ENCODE results near the gene GTF3C4.

GTF3C4 gene

DNA sequence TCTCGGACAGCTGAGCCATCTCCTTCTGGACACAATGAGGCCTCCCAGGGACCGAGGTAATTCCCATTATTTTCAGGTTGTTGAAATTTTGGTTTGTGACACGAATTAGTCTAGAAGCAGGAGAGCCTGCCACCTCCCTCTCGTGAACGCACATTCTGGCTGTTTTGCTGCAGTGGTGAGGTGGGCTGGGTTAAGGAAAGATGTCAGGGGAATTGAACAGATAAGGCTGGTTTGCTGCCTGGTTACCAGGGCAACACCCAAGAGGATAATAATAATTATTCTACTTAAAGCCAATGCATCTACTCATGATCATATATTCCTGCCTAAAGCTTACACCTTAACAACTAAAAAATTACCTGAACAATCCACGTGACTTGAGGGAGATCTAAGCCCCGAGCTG, 38.6 kb upstream of the GTF3C4 start:
- Histone ChIP-seq H3K27ac (ENCODE audit: insufficient read depth, low read depth, low read length, poor library complexity, severe bottlenecking) (no peak overlapping the region), H3K9me3 (ENCODE audit: control insufficient read depth, low read length) (no peaks in the 10 kb centered on the region), H3K4me3 (ENCODE audit: insufficient read depth, low read depth, low read length) (no peak overlapping the region), H3K27me3 (ENCODE audit: control insufficient read depth, insufficient read depth, low read length, poor library complexity, severe bottlenecking) (no peaks in the 10 kb centered on the region), H3K4me1 (ENCODE audit: control insufficient read depth, insufficient read depth, low read length) (no peaks in the 10 kb centered on the region), H3K36me3 (ENCODE audit: control insufficient read depth, insufficient read depth, low read length) (peaks cover 18% of the 10 kb centered on the region)
- 92 to 94% methylated on average over 7 of the region's 7 CpGs for WGBS, 2 experiments

- Histone ChIP-seq H3K27me3 (ENCODE audit: control insufficient read depth, insufficient read depth, low read length, poor library complexity, severe bottlenecking) (no peaks in the 10 kb centered on the region), H3K4me3 (ENCODE audit: insufficient read depth, low read depth, low read length) (no peak overlapping the region), H3K36me3 (ENCODE audit: control insufficient read depth, insufficient read depth, low read length) (peaks cover 16% of the 10 kb centered on the region), H3K9me3 (ENCODE audit: control insufficient read depth, low read length) (no peaks in the 10 kb centered on the region), H3K27ac (ENCODE audit: insufficient read depth, low read depth, low read length, poor library complexity, severe bottlenecking) (no peak overlapping the region), H3K4me1 (ENCODE audit: control insufficient read depth, insufficient read depth, low read length) (no peaks in the 10 kb centered on the region)
- WGBS, 2 experiments, result 92 to 96% methylated on average over 5 to 7 of the region's 7 CpGs
Observed at GRCh38 chr9:132632413-132633129, 37.7 kb upstream of the GTF3C4 start.

GRCh38 chr9:132634327-132634726, 35.9 kb upstream of the GTF3C4 start:
- Histone ChIP-seq H3K36me3 (ENCODE audit: control insufficient read depth, insufficient read depth, low read length) (peaks cover 13% of the 10 kb centered on the region), H3K4me1 (ENCODE audit: control insufficient read depth, insufficient read depth, low read length) (no peaks in the 10 kb centered on the region), H3K4me3 (ENCODE audit: insufficient read depth, low read depth, low read length) (no peak overlapping the region), H3K9me3 (ENCODE audit: control insufficient read depth, low read length) (no peaks in the 10 kb centered on the region), H3K27me3 (ENCODE audit: control insufficient read depth, insufficient read depth, low read length, poor library complexity, severe bottlenecking) (no peaks in the 10 kb centered on the region), H3K27ac (ENCODE audit: insufficient read depth, low read depth, low read length, poor library complexity, severe bottlenecking) (no peak overlapping the region)
- 94 to 96% methylated on average over 3 of the region's 3 CpGs for WGBS, 2 experiments

GRCh38 chr9:132637351-132637750, 32.9 kb upstream of the GTF3C4 start:
- no peaks in the 10 kb centered on the region for H3K27me3 ChIP-seq (ENCODE audit: control insufficient read depth, insufficient read depth, low read length, poor library complexity, severe bottlenecking)
- H3K36me3 ChIP-seq (ENCODE audit: control insufficient read depth, insufficient read depth, low read length), result peaks cover 5% of the 10 kb centered on the region
- H3K9me3 ChIP-seq (ENCODE audit: control insufficient read depth, low read length), result no peaks in the 10 kb centered on the region
- H3K4me3 ChIP-seq (ENCODE audit: insufficient read depth, low read depth, low read length), result no peak overlapping the region
- no peaks in the 10 kb centered on the region for H3K4me1 ChIP-seq (ENCODE audit: control insufficient read depth, insufficient read depth, low read length)
- H3K27ac ChIP-seq (ENCODE audit: insufficient read depth, low read depth, low read length, poor library complexity, severe bottlenecking), result no peak overlapping the region
- 94 to 95% methylated on average over 12 of the region's 12 CpGs for WGBS, 2 experiments

GRCh38 chr9:132637801-132638200, 32.5 kb upstream of the GTF3C4 start:
- Histone ChIP-seq H3K4me3 (ENCODE audit: insufficient read depth, low read depth, low read length) (no peak overlapping the region), H3K36me3 (ENCODE audit: control insufficient read depth, insufficient read depth, low read length) (peaks cover 5% of the 10 kb centered on the region), H3K27ac (ENCODE audit: insufficient read depth, low read depth, low read length, poor library complexity, severe bottlenecking) (no peak overlapping the region), H3K27me3 (ENCODE audit: control insufficient read depth, insufficient read depth, low read length, poor library complexity, severe bottlenecking) (no peaks in the 10 kb centered on the region), H3K9me3 (ENCODE audit: control insufficient read depth, low read length) (no peaks in the 10 kb centered on the region), H3K4me1 (ENCODE audit: control insufficient read depth, insufficient read depth, low read length) (no peaks in the 10 kb centered on the region)
- WGBS, 2 experiments, result 94 to 96% methylated on average over 12 of the region's 12 CpGs

GRCh38 chr9:132638240-132638639, 32.0 kb upstream of the GTF3C4 start:
- peaks cover 7% of the 10 kb centered on the region for H3K36me3 ChIP-seq (ENCODE audit: control insufficient read depth, insufficient read depth, low read length)

GRCh38 chr9:132639322-132639721, 30.9 kb upstream of the GTF3C4 start:
- no peak overlapping the region for H3K4me3 ChIP-seq (ENCODE audit: insufficient read depth, low read depth, low read length)
- H3K27me3 ChIP-seq (ENCODE audit: control insufficient read depth, insufficient read depth, low read length, poor library complexity, severe bottlenecking), result no peaks in the 10 kb centered on the region
- no peak overlapping the region for H3K27ac ChIP-seq (ENCODE audit: insufficient read depth, low read depth, low read length, poor library complexity, severe bottlenecking)
- H3K9me3 ChIP-seq (ENCODE audit: control insufficient read depth, low read length), result no peaks in the 10 kb centered on the region
- H3K4me1 ChIP-seq (ENCODE audit: control insufficient read depth, insufficient read depth, low read length), result no peaks in the 10 kb centered on the region
- peaks cover 11% of the 10 kb centered on the region for H3K36me3 ChIP-seq (ENCODE audit: control insufficient read depth, insufficient read depth, low read length)
- WGBS, 2 experiments, result 94 to 99% methylated on average over 3 to 5 of the region's 5 CpGs

More at GRCh38 chr9:132638240-132638639, 32.0 kb upstream of the GTF3C4 start:
- no peak overlapping the region for H3K27ac ChIP-seq (ENCODE audit: insufficient read depth, low read depth, low read length, poor library complexity, severe bottlenecking)
- H3K9me3 ChIP-seq (ENCODE audit: control insufficient read depth, low read length), result no peaks in the 10 kb centered on the region
- H3K4me1 ChIP-seq (ENCODE audit: control insufficient read depth, insufficient read depth, low read length), result no peaks in the 10 kb centered on the region
- H3K27me3 ChIP-seq (ENCODE audit: control insufficient read depth, insufficient read depth, low read length, poor library complexity, severe bottlenecking), result no peaks in the 10 kb centered on the region
- no peak overlapping the region for H3K4me3 ChIP-seq (ENCODE audit: insufficient read depth, low read depth, low read length)
- WGBS, 2 experiments, result 95% methylated on average over 5 of the region's 5 CpGs

DNA sequence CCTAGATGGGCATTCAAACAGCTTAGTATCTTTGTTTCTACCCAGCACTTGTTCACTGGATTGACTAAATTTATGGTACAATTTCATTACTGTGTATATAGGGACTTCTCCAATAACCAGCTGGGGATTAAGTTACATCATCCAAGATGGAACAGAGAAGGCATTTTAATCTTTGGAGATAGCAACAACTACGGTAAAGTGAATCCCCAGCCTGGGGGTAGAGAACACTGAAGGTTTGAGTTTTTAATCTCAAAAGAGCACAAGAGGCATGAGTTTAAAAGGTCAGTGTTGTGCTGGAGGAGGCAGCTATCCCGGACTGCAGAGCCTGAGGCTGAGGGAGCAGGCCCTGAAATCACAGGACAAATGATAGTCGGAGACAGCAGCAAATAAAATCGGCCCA, 29.0 kb upstream of the GTF3C4 start:
- H3K27ac ChIP-seq (ENCODE audit: insufficient read depth, low read depth, low read length, poor library complexity, severe bottlenecking), result no peak overlapping the region
- H3K4me1 ChIP-seq (ENCODE audit: control insufficient read depth, insufficient read depth, low read length), result no peaks in the 10 kb centered on the region
- H3K36me3 ChIP-seq (ENCODE audit: control insufficient read depth, insufficient read depth, low read length), result peaks cover 22% of the 10 kb centered on the region
- 94 to 97% methylated on average over 4 of the region's 4 CpGs for WGBS, 2 experiments
- no peaks in the 10 kb centered on the region for H3K27me3 ChIP-seq (ENCODE audit: control insufficient read depth, insufficient read depth, low read length, poor library complexity, severe bottlenecking)
- no peaks in the 10 kb centered on the region for H3K9me3 ChIP-seq (ENCODE audit: control insufficient read depth, low read length)
- no peak overlapping the region for H3K4me3 ChIP-seq (ENCODE audit: insufficient read depth, low read depth, low read length)

- H3K36me3 ChIP-seq (ENCODE audit: control insufficient read depth, insufficient read depth, low read length), result peaks cover 33% of the 10 kb centered on the region
- 89 to 95% methylated on average over 3 of the region's 3 CpGs for WGBS, 2 experiments
Observed at GRCh38 chr9:132644251-132644650, 26.0 kb upstream of the GTF3C4 start.

DNA sequence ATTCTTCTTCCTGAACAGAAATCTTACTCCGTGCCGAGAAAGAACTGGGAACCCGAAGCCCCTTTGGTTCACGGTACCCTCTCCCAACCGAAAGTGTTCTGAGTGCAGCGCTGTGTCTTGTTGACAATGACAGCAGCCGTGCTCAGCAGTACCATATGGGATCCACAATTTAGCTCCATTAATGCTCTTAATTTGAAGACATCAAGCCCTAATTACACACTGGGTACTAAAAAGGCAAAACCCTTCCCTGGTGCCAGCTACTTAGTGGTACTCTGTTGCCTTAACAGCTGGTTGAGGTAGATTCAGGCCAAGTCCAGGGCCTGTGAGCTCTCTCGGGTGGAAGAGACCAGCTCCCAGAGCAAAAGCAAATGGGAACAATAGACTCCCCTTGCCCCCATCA, 25.0 kb upstream of the GTF3C4 start:
- Histone ChIP-seq H3K36me3 (ENCODE audit: control insufficient read depth, insufficient read depth, low read length) (peaks cover 32% of the 10 kb centered on the region), H3K4me1 (ENCODE audit: control insufficient read depth, insufficient read depth, low read length) (no peaks in the 10 kb centered on the region), H3K4me3 (ENCODE audit: insufficient read depth, low read depth, low read length) (no peak overlapping the region), H3K27ac (ENCODE audit: insufficient read depth, low read depth, low read length, poor library complexity, severe bottlenecking) (no peak overlapping the region), H3K9me3 (ENCODE audit: control insufficient read depth, low read length) (no peaks in the 10 kb centered on the region), H3K27me3 (ENCODE audit: control insufficient read depth, insufficient read depth, low read length, poor library complexity, severe bottlenecking) (no peaks in the 10 kb centered on the region)
- 94 to 97% methylated on average over 8 of the region's 8 CpGs for WGBS, 2 experiments

More at GRCh38 chr9:132644251-132644650, 26.0 kb upstream of the GTF3C4 start:
- no peaks in the 10 kb centered on the region for H3K9me3 ChIP-seq (ENCODE audit: control insufficient read depth, low read length)
- H3K27ac ChIP-seq (ENCODE audit: insufficient read depth, low read depth, low read length, poor library complexity, severe bottlenecking), result no peak overlapping the region
- H3K4me3 ChIP-seq (ENCODE audit: insufficient read depth, low read depth, low read length), result no peak overlapping the region
- H3K27me3 ChIP-seq (ENCODE audit: control insufficient read depth, insufficient read depth, low read length, poor library complexity, severe bottlenecking), result no peaks in the 10 kb centered on the region
- H3K4me1 ChIP-seq (ENCODE audit: control insufficient read depth, insufficient read depth, low read length), result no peaks in the 10 kb centered on the region
